Measurements from ENCODE around the gene GAB2. TPM values are rescaled to one million over a fixed set of nuclear protein-coding genes. Genes with fewer than 3 reads are reported as not detected.

GAB2 gene
- polyA plus RNA-seq, 3 donors = 2.8 to 39.4 (median 4.4) TPM

GRCh38 chr11:78166855-78167469 is 250.7 kb downstream of the GAB2 start:
- Mint-ChIP-seq H3K4me3 (no peak overlapping the region), H3K9me3 (peaks cover 0 to 2% (median 0%) of the 10 kb centered on the region in 7 donors)

More at GRCh38 chr11:78166855-78167469, 250.7 kb downstream of the GAB2 start:
- Mint-ChIP-seq H3K27me3 (ENCODE audit: low read depth in 3 of 3) (peaks cover 3 to 8% (median 4%) of the 10 kb centered on the region in 3 donors), H3K27ac (peak overlapping the region in 1 of 7 donors; percentile 17), H3K4me1 (no peaks in the 10 kb centered on the region), H3K36me3 (peaks cover 6 to 7% of the 10 kb centered on the region in 2 donors)
- no peaks in the 10 kb centered on the region for H3K79me2 ChIP-seq (ENCODE audit: insufficient read depth, low read length)
- H3K4me1 ChIP-seq (ENCODE audit: control insufficient read depth in 1 of 2, insufficient read depth in 2 of 2, low read length in 2 of 2) = no peaks in the 10 kb centered on the region
- intact Hi-C loops (cut with micrococcal nuclease) = no loop called here
- H3K4me3 ChIP-seq (replicated peaks in 1 of 3; ENCODE audit: low read depth in 2 of 3, low read length in 3 of 3) = no peak overlapping the region
- no peaks in the 10 kb centered on the region for H3K9me3 ChIP-seq (replicated peaks in 1 of 2; ENCODE audit: control insufficient read depth in 1 of 2, insufficient read depth in 1 of 2, low read length in 2 of 2)
- H3K4me2 ChIP-seq (replicated peaks; ENCODE audit: extremely low read depth, low read length, poor library complexity, severe bottlenecking) = no peak overlapping the region
- no peak for TF ChIP-seq CTCF (IDR thresholded peaks at IDR 0.05)
- H3K9ac ChIP-seq (ENCODE audit: insufficient read depth, low read length, poor library complexity, severe bottlenecking) = no peak overlapping the region
- 100% methylated on average over 2 of the region's 6 CpGs for WGBS (ENCODE audit: insufficient coverage)
- no peak for DNase-seq
- H3K36me3 ChIP-seq (replicated peaks in 1 of 2; ENCODE audit: control insufficient read depth in 1 of 2, insufficient read depth in 2 of 2, low read length in 2 of 2) = peaks cover under 1 to 2% of the 10 kb centered on the region in 2 donors
- no peak overlapping the region for H2AFZ ChIP-seq (ENCODE audit: insufficient read depth, low read depth, low read length, poor library complexity, severe bottlenecking)
- H3K27ac ChIP-seq (ENCODE audit: low read depth in 1 of 2, low read length in 2 of 2) = no peak overlapping the region
- no peaks in the 10 kb centered on the region for H3K27me3 ChIP-seq (ENCODE audit: control insufficient read depth in 2 of 2, insufficient read depth in 2 of 2, low read length in 2 of 2)
- H4K20me1 ChIP-seq (ENCODE audit: insufficient read depth, low read length) = no peaks in the 10 kb centered on the region

Other genes starting within 250 kb of the GAB2 start
- 1 to 10 TPM; 3.2 to 9.2 (median 5.2) TPM for gene KCTD21, start 229.2 kb downstream of the GAB2 start, polyA plus RNA-seq
- 1 to 10 TPM in 1 of 3 donors, under 1 TPM in 2; 0.42 to 7.6 (median 0.63) TPM for gene USP35, start 228.9 kb downstream of the GAB2 start, polyA plus RNA-seq
- gene NARS2, start 157.0 kb upstream of the GAB2 start, polyA plus RNA-seq = 1 to 10 TPM; 4.3 to 6.6 (median 4.9) TPM

All from CD14-positive monocyte (primary cell).